Measurements from ENCODE around the gene ICAM3.

Gene ICAM3

DNA sequence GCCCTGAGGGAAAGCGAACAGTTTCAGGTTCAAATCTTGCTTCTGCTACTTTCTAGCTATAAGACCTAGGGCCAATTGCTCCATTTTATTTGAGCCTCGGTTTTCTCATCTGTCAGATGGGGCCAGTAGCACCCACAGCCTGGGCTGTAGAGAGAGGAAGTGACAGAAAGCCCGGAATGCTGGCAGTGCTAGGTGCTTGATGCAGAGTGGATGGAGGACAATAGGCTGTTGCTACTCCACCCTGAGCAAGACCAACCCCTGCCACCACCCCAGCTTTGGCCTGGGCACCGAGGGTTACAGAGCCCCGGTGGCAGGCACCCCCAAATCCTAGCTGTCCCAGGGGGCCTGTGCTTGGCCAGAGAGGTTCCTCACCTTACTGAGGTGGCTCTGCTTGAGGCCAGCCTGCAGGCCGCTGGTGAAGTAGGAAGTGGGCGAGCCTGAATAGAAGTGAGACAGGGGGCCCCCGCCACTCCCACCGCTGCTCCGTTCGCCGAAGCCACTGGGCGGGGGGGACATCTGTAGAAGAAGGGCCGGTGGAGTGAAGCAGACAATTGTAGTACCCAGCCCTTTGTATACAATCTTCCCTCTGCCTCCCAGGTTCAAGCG, 21.5 kb downstream of the ICAM3 start:
- DNase-seq, result no peak

GRCh38 chr19:10317045-10317856, 22.2 kb downstream of the ICAM3 start:
- no peak for DNase-seq

GRCh38 chr19:10316229-10317044, 23.0 kb downstream of the ICAM3 start:
- DNase-seq, result no peak

- DNase-seq, result peak; percentile 86
Observed at GRCh38 chr19:10315335-10316214, 23.8 kb downstream of the ICAM3 start, which contains the start of gene FDX2. FDX2 (minus strand) TSS chr19:10316015; CDS start chr19:10315996, 19 bp downstream.

- no peak for DNase-seq
Observed at GRCh38 chr19:10309423-10309822, 30.0 kb downstream of the ICAM3 start, which contains the start of gene ZGLP1. ZGLP1 (minus strand) TSS chr19:10309815.

- DNase-seq, result no peak
Observed at GRCh38 chr19:10306327-10306726, 33.1 kb downstream of the ICAM3 start.

DNA sequence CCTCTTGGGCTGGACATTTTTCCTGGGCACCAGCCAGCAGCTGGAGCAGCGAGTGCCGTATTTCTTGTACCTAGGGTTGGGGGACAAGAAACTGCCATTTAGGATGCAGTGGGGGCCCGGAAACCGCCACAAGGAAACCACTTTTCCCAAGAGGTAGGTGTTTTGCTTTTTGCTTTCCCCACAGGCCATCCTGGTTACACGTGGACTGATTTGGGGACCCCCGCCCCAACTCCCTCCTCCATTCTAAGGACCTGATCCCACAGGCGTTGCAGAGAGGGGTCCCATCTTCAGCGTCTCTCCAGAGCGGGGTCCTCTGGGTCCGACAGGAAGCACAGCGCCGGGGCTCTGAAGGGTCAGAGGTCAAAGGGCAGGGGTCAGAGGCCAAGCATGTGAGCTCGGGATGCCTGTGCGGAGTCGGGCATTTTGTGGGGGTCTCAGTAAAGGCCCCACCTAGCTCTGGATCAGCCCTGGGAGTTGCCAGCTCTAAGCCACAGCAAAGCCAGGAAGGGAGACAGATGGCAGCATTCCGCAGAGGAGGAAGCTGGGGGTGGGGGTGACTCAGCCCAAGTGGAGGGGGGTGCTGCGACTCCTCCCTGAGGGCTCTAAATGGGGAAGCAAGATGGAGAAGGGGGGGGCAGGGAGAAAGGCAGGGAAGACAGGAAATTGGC, 34.2 kb downstream of the ICAM3 start:
- DNase-seq, result no peak

- no peak for DNase-seq
Observed at GRCh38 chr19:10299545-10300458, 39.6 kb downstream of the ICAM3 start.

GRCh38 chr19:10295847-10296591, 43.4 kb downstream of the ICAM3 start:
- DNase-seq, result no peak

DNA sequence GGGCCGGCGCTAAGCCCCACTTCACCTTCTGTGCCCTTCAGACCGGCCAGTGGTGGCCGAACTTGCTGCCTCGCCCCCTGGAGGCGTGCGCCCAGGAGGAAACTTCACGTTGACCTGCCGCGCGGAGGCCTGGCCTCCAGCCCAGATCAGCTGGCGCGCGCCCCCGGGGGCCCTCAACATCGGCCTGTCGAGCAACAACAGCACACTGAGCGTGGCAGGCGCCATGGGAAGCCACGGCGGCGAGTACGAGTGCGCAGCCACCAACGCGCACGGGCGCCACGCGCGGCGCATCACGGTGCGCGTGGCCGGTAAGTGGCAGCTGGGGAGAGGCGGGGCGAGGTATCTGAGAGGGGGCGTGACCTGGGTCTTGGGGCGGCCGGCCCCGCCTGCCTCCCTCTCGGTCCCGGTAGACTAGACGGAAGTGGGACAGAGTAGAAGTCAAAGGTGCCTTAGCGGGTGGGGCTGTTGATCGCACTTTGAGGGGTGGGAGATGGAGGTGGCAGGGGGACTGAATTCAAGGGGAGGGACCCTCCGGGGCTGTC, 44.0 kb downstream of the ICAM3 start:
- DNase-seq, result peak; percentile 45

- no peak for DNase-seq
Observed at GRCh38 chr19:10294368-10294697, 45.1 kb downstream of the ICAM3 start.

GRCh38 chr19:10293637-10294367, 45.6 kb downstream of the ICAM3 start:
- DNase-seq, result no peak

- no peak for DNase-seq
Observed at GRCh38 chr19:10292789-10293636, 46.4 kb downstream of the ICAM3 start.

DNA sequence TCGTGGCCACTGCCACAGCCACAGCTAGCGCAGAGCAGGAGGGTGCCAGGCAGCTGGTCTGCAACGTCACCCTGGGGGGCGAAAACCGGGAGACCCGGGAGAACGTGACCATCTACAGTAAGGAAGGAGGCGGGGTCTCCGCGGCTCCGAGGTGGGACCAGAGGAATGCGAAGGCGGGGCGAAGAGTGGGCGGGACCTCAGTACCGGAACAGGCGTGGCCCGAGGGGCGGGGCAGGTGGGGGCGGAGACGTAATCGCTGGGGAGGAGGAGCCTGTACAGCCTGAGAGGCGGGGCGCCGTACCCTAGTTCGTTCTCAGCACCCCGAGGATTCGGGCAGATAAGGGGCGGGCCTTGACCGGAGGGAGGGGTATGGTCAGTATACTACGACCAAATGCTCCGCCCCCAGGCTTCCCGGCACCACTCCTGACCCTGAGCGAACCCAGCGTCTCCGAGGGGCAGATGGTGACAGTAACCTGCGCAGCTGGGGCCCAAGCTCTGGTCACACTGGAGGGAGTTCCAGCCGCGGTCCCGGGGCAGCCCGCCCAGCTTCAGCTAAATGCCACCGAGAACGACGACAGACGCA, 47.1 kb downstream of the ICAM3 start:
- DNase-seq, result peak; percentile 57

GRCh38 chr19:10291554-10292205, 47.7 kb downstream of the ICAM3 start:
- no peak for DNase-seq

GRCh38 chr19:10290876-10291553, 48.4 kb downstream of the ICAM3 start:
- peak; percentile 31 for DNase-seq

All from activated gamma-delta T cell (primary cell).